ENCODE data around the gene ZNRF1. TPM values are rescaled to one million over a fixed set of nuclear protein-coding genes. Genes with fewer than 3 reads are reported as not detected.

The ZNRF1 gene
- total and polyA plus RNA-seq, 10 of the 15 experiments (the other 5 are each of a cell fraction or from before 2014, with no cell fraction given), result 5.8 to 25.9 (median 14.3) TPM

DNA sequence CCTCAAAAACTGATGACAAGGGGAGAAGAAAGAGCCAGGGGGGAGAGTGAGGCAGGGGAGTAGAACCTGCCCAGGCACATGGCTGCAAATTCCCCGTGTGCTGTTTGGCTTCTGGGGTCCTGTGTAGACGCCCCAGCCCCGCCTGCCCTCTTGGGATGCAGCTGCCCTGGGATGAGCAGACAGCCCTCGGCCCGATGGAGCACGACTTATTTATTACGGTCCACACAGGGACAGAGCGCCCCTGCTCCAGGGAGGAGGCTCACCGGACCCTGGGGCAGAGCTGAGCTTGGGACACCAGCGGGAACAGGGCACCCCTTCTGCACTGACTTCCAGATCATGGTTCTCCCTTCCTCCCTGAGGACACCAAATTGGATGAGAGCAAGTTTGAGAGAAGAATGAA is 108.7 kb downstream of the ZNRF1 start (continued):
- TF ChIP-seq, protein P1, sequence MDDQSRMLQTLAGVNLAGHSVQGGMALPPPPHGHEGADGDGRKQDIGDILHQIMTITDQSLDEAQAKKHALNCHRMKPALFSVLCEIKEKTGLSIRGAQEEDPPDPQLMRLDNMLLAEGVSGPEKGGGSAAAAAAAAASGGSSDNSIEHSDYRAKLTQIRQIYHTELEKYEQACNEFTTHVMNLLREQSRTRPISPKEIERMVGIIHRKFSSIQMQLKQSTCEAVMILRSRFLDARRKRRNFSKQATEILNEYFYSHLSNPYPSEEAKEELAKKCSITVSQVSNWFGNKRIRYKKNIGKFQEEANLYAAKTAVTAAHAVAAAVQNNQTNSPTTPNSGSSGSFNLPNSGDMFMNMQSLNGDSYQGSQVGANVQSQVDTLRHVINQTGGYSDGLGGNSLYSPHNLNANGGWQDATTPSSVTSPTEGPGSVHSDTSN (IDR thresholded peaks at IDR 0.05; ENCODE audit: insufficient replicate concordance, low read depth, low read length), result no peak
- TF ChIP-seq POLR2AphosphoS5 (IDR thresholded peaks at IDR 0.05; ENCODE audit: low read length) (no peak), SREBF1 (IDR thresholded peaks at IDR 0.05; ENCODE audit: low read length) (no peak), SMAD1 (IDR thresholded peaks at IDR 0.05; ENCODE audit: low read depth, partially characterized antibody) (no peak)
- TF ChIP-seq, protein P2, sequence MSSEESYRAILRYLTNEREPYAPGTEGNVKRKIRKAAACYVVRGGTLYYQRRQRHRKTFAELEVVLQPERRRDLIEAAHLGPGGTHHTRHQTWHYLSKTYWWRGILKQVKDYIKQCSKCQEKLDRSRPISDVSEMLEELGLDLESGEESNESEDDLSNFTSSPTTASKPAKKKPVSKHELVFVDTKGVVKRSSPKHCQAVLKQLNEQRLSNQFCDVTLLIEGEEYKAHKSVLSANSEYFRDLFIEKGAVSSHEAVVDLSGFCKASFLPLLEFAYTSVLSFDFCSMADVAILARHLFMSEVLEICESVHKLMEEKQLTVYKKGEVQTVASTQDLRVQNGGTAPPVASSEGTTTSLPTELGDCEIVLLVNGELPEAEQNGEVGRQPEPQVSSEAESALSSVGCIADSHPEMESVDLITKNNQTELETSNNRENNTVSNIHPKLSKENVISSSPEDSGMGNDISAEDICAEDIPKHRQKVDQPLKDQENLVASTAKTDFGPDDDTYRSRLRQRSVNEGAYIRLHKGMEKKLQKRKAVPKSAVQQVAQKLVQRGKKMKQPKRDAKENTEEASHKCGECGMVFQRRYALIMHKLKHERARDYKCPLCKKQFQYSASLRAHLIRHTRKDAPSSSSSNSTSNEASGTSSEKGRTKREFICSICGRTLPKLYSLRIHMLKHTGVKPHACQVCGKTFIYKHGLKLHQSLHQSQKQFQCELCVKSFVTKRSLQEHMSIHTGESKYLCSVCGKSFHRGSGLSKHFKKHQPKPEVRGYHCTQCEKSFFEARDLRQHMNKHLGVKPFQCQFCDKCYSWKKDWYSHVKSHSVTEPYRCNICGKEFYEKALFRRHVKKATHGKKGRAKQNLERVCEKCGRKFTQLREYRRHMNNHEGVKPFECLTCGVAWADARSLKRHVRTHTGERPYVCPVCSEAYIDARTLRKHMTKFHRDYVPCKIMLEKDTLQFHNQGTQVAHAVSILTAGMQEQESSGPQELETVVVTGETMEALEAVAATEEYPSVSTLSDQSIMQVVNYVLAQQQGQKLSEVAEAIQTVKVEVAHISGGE (CRISPR knock-in tag; IDR thresholded peaks at IDR 0.05), result no peak

Measured in GM12878 (cell line).